HEK293 (cell line): ENCODE data around the gene TCTN1.

Source experiments
- BCL11B ChIP-seq: fragments of 450-650 bp; formaldehyde crosslinking; IDR thresholded peaks from 2 replicates; pipeline ENCODE4 v1.5.1; 2016; ENCODE audit warnings: low read depth, missing biosample characterization, missing genetic modification characterization
- GLI4 ChIP-seq: fragments of 450-650 bp; formaldehyde crosslinking; IDR thresholded peaks from 2 replicates; pipeline ENCODE4 v1.5.1; 2016; ENCODE audit warnings: missing biosample characterization, missing genetic modification characterization
- OSR2 ChIP-seq: fragments of 450-650 bp; formaldehyde crosslinking; IDR thresholded peaks from 2 replicates; pipeline ENCODE4 v1.5.1; 2016; ENCODE audit warnings: missing biosample characterization, missing genetic modification characterization
- PRDM1 ChIP-seq: fragments of 450-650 bp; formaldehyde crosslinking; IDR thresholded peaks from 2 replicates; pipeline ENCODE4; 2016; ENCODE audit warnings: missing biosample characterization, missing genetic modification characterization
- REPIN1 ChIP-seq: fragments of 450-650 bp; formaldehyde crosslinking; IDR thresholded peaks from 2 replicates; pipeline ENCODE4 v1.5.1; 2017; ENCODE audit warnings: missing biosample characterization, missing genetic modification characterization, low read depth
- SCRT2 ChIP-seq: fragments of 450-650 bp; formaldehyde crosslinking; IDR thresholded peaks from 2 replicates; pipeline ENCODE4 v1.5.1; 2016; ENCODE audit warnings: missing biosample characterization, missing genetic modification characterization
- YY1 ChIP-seq: fragments of 450-650 bp; formaldehyde crosslinking; IDR thresholded peaks from 2 replicates; pipeline ENCODE4 v1.5.1; 2018; ENCODE audit warnings: missing biosample characterization, missing genetic modification characterization
- ZBTB21 ChIP-seq: fragments of 450-650 bp; formaldehyde crosslinking; IDR thresholded peaks from 2 replicates; pipeline ENCODE4 v1.5.1; 2017; ENCODE audit warnings: missing biosample characterization, missing genetic modification characterization
- ZBTB48 ChIP-seq: fragments of 450-650 bp; formaldehyde crosslinking; IDR thresholded peaks from 2 replicates; pipeline ENCODE4 v1.5.1; 2016; ENCODE audit warnings: missing biosample characterization, missing genetic modification characterization
- ZBTB8A ChIP-seq: fragments of 450-650 bp; formaldehyde crosslinking; IDR thresholded peaks from 2 replicates; pipeline ENCODE4 v1.5.1; 2016; ENCODE audit warnings: missing biosample characterization, missing genetic modification characterization
- ZFP37 ChIP-seq: fragments of 450-650 bp; formaldehyde crosslinking; IDR thresholded peaks from 2 replicates; pipeline ENCODE4 v1.5.1; 2016; ENCODE audit warnings: missing biosample characterization, missing genetic modification characterization
- ZNF10 ChIP-seq: fragments of 450-650 bp; formaldehyde crosslinking; IDR thresholded peaks from 2 replicates; pipeline ENCODE4 v1.5.1; 2017; ENCODE audit warnings: missing biosample characterization, missing genetic modification characterization
- ZNF132 ChIP-seq: fragments of 450-650 bp; formaldehyde crosslinking; IDR thresholded peaks from 2 replicates; pipeline ENCODE4 v1.5.1; 2017; ENCODE audit warnings: missing biosample characterization, missing genetic modification characterization, borderline replicate concordance
- ZNF16 ChIP-seq: fragments of 450-650 bp; formaldehyde crosslinking; IDR thresholded peaks from 2 replicates; pipeline ENCODE4 v1.5.1; 2016; ENCODE audit warnings: low read depth, missing biosample characterization, missing genetic modification characterization
- ZNF175 ChIP-seq: fragments of 450-650 bp; formaldehyde crosslinking; IDR thresholded peaks from 2 replicates; pipeline ENCODE4 v1.5.1; 2016; ENCODE audit warnings: missing biosample characterization, missing genetic modification characterization
- ZNF202 ChIP-seq: fragments of 450-650 bp; formaldehyde crosslinking; IDR thresholded peaks from 2 replicates; pipeline ENCODE4 v1.5.1; 2016; ENCODE audit warnings: missing biosample characterization, missing genetic modification characterization, borderline replicate concordance
- ZNF24 ChIP-seq: fragments of 450-650 bp; formaldehyde crosslinking; IDR thresholded peaks from 2 replicates; pipeline ENCODE4 v1.5.1; 2016; ENCODE audit warnings: missing biosample characterization, missing genetic modification characterization
- ZNF266 ChIP-seq: fragments of 450-650 bp; formaldehyde crosslinking; IDR thresholded peaks from 2 replicates; pipeline ENCODE4 v1.5.1; 2016; ENCODE audit warnings: missing biosample characterization, missing genetic modification characterization, low read depth
- ZNF521 ChIP-seq: fragments of 450-650 bp; formaldehyde crosslinking; IDR thresholded peaks from 2 replicates; pipeline ENCODE4 v1.5.1; 2017; ENCODE audit warnings: missing biosample characterization, mild to moderate bottlenecking, missing genetic modification characterization
- ZNF530 ChIP-seq: fragments of 450-650 bp; formaldehyde crosslinking; IDR thresholded peaks from 2 replicates; pipeline ENCODE4 v1.5.1; 2016; ENCODE audit warnings: low read depth, missing biosample characterization, missing genetic modification characterization
- ZNF548 ChIP-seq: fragments of 450-650 bp; formaldehyde crosslinking; IDR thresholded peaks from 2 replicates; pipeline ENCODE4 v1.5.1; 2016; ENCODE audit warnings: missing biosample characterization, missing genetic modification characterization
- ZNF561 ChIP-seq: fragments of 450-650 bp; IDR thresholded peaks from 2 replicates; pipeline ENCODE4 v1.5.1; 2018; ENCODE audit warnings: missing biosample characterization, missing genetic modification characterization, borderline replicate concordance
- ZNF610 ChIP-seq: fragments of 450-650 bp; formaldehyde crosslinking; IDR thresholded peaks from 2 replicates; pipeline ENCODE4 v1.5.1; 2016; ENCODE audit warnings: missing biosample characterization, missing genetic modification characterization, borderline replicate concordance
- ZNF660 ChIP-seq: fragments of 450-650 bp; IDR thresholded peaks from 2 replicates; pipeline ENCODE4 v1.5.1; 2018; ENCODE audit warnings: missing biosample characterization, mild to moderate bottlenecking, missing genetic modification characterization
- ZNF664 ChIP-seq: fragments of 450-650 bp; formaldehyde crosslinking; IDR thresholded peaks from 2 replicates; pipeline ENCODE4 v1.5.1; 2016; ENCODE audit warnings: missing biosample characterization, missing genetic modification characterization
- ZNF677 ChIP-seq: fragments of 450-650 bp; IDR thresholded peaks from 2 replicates; pipeline ENCODE4 v1.5.0; 2018; ENCODE audit warnings: missing biosample characterization, mild to moderate bottlenecking, missing genetic modification characterization, moderate library complexity
- ZNF747 ChIP-seq: fragments of 450-650 bp; formaldehyde crosslinking; IDR thresholded peaks from 2 replicates; pipeline ENCODE4 v1.5.1; 2016; ENCODE audit warnings: missing biosample characterization, missing genetic modification characterization
- ZNF76 ChIP-seq: fragments of 450-650 bp; formaldehyde crosslinking; IDR thresholded peaks from 2 replicates; pipeline ENCODE4; 2016; ENCODE audit warnings: low read depth, missing biosample characterization, missing genetic modification characterization, borderline replicate concordance
- ZNF768 ChIP-seq: fragments of 450-650 bp; formaldehyde crosslinking; IDR thresholded peaks from 2 replicates; pipeline ENCODE4 v1.5.1; 2018; ENCODE audit warnings: missing biosample characterization, mild to moderate bottlenecking, missing genetic modification characterization
- ZNF791 ChIP-seq: fragments of 450-650 bp; formaldehyde crosslinking; IDR thresholded peaks from 2 replicates; pipeline ENCODE4 v1.5.1; 2016; ENCODE audit warnings: missing biosample characterization, missing genetic modification characterization
- TF ChIP-seq, protein P1 (sequence below): fragments of 450-650 bp; formaldehyde crosslinking; IDR thresholded peaks from 2 replicates; pipeline ENCODE4 v1.5.1; 2016; ENCODE audit warnings: missing biosample characterization, missing genetic modification characterization
- TF ChIP-seq, protein P2 (sequence below): fragments of 450-650 bp; formaldehyde crosslinking; IDR thresholded peaks from 2 replicates; pipeline ENCODE4 v1.5.1; 2016; ENCODE audit warnings: missing biosample characterization, missing genetic modification characterization, low read depth
- TF ChIP-seq, protein P3 (sequence below): fragments of 450-650 bp; formaldehyde crosslinking; IDR thresholded peaks from 2 replicates; pipeline ENCODE4 v1.5.1; 2016; ENCODE audit warnings: missing biosample characterization, missing genetic modification characterization

The TCTN1 gene

DNA sequence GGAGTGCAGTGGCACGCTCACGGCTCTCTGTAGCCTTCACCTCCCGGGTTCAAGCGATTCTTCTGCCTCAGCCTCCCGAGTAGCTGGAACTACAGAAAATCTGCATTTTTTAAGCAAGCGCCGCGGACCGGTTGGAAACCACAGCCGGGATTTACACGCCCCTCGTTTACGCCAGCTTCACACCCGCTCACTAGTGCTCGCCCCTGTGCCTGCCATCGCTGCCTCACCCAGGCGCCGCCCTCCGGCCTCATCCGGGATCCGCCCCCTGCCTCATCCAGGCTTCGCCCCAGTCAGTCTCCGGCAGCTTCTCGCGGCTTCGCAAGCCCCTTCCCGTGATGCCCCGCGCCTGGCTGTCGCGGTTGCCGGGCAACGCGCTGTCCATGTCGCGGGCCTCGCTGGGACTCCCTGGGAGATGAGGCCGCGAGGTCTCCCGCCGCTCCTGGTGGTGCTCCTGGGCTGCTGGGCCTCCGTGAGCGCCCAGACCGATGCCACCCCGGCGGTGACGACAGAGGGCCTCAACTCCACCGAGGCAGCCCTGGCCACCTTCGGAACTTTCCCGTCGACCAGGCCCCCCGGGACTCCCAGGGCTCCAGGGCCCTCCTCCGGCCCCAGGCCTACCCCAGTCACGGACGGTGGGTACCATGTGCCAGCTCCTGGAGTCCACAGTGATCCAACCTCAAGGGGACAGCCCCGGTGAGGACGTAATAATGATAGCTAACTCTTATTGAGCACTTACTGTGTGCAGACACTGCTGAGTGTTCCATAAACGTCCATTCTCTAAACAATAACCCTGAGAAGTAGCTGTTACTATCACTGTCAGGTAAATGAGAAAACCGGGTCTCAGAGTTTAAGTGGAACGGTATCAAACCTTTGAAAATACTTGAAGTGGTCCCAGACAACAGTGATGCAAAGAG, at the start of gene TCTN1 (continued):
- peak; percentile 75; the same call in 1 of the 2 replicates for TF ChIP-seq ZBTB48
- TF ChIP-seq ZNF561 (tag by site-specific recombination): no peak; the same call in 1 of the 2 replicates
- TF ChIP-seq ZBTB21 (tag by site-specific recombination): no peak
- 0 out of 2 replicates have a peak, but pooled peaks have one; percentile 9 for TF ChIP-seq ZNF10 (tag by site-specific recombination)
- TF ChIP-seq SCRT2: no peak
- peak; percentile 79; the same call in 1 of the 2 replicates for TF ChIP-seq ZFP37 (tag by site-specific recombination)
- no peak for TF ChIP-seq ZNF768 (tag by site-specific recombination)
- 0 out of 2 replicates have a peak, but pooled peaks have one; percentile 21 for TF ChIP-seq ZNF24 (tag by site-specific recombination)
- no peak for TF ChIP-seq GLI4
- TF ChIP-seq ZNF132 (tag by site-specific recombination): no peak
- TF ChIP-seq ZNF664 (tag by site-specific recombination): no peak; the same call in none of the 2 replicates
- TF ChIP-seq, protein P1, sequence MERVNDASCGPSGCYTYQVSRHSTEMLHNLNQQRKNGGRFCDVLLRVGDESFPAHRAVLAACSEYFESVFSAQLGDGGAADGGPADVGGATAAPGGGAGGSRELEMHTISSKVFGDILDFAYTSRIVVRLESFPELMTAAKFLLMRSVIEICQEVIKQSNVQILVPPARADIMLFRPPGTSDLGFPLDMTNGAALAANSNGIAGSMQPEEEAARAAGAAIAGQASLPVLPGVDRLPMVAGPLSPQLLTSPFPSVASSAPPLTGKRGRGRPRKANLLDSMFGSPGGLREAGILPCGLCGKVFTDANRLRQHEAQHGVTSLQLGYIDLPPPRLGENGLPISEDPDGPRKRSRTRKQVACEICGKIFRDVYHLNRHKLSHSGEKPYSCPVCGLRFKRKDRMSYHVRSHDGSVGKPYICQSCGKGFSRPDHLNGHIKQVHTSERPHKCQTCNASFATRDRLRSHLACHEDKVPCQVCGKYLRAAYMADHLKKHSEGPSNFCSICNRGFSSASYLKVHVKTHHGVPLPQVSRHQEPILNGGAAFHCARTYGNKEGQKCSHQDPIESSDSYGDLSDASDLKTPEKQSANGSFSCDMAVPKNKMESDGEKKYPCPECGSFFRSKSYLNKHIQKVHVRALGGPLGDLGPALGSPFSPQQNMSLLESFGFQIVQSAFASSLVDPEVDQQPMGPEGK: peak; percentile 67
- TF ChIP-seq REPIN1 (tag by site-specific recombination): no peak
- no peak for TF ChIP-seq OSR2 (tag by site-specific recombination)
- TF ChIP-seq ZNF530: no peak
- no peak for TF ChIP-seq ZNF266 (tag by site-specific recombination)
- TF ChIP-seq ZNF16 (tag by site-specific recombination): no peak
- peak; percentile 78 for TF ChIP-seq ZBTB8A (tag by site-specific recombination)
- TF ChIP-seq ZNF610 (tag by site-specific recombination): peak; percentile 93
- TF ChIP-seq ZNF660 (tag by site-specific recombination): no peak
- TF ChIP-seq, protein P2, sequence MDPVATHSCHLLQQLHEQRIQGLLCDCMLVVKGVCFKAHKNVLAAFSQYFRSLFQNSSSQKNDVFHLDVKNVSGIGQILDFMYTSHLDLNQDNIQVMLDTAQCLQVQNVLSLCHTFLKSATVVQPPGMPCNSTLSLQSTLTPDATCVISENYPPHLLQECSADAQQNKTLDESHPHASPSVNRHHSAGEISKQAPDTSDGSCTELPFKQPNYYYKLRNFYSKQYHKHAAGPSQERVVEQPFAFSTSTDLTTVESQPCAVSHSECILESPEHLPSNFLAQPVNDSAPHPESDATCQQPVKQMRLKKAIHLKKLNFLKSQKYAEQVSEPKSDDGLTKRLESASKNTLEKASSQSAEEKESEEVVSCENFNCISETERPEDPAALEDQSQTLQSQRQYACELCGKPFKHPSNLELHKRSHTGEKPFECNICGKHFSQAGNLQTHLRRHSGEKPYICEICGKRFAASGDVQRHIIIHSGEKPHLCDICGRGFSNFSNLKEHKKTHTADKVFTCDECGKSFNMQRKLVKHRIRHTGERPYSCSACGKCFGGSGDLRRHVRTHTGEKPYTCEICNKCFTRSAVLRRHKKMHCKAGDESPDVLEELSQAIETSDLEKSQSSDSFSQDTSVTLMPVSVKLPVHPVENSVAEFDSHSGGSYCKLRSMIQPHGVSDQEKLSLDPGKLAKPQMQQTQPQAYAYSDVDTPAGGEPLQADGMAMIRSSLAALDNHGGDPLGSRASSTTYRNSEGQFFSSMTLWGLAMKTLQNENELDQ: no peak
- TF ChIP-seq ZNF202 (tag by site-specific recombination): no peak
- TF ChIP-seq ZNF548 (tag by site-specific recombination): no peak
- no peak for TF ChIP-seq ZNF791 (tag by site-specific recombination)
- TF ChIP-seq, protein P3, sequence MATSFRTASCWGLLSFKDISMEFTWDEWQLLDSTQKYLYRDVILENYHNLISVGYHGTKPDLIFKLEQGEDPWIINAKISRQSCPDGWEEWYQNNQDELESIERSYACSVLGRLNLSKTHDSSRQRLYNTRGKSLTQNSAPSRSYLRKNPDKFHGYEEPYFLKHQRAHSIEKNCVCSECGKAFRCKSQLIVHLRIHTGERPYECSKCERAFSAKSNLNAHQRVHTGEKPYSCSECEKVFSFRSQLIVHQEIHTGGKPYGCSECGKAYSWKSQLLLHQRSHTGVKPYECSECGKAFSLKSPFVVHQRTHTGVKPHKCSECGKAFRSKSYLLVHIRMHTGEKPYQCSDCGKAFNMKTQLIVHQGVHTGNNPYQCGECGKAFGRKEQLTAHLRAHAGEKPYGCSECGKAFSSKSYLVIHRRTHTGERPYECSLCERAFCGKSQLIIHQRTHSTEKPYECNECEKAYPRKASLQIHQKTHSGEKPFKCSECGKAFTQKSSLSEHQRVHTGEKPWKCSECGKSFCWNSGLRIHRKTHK: no peak
- TF ChIP-seq ZNF76: peak; percentile 96
- TF ChIP-seq ZNF521 (tag by site-specific recombination): no peak
- TF ChIP-seq ZNF175: no peak
- TF ChIP-seq ZNF677 (tag by site-specific recombination): no peak
- TF ChIP-seq ZNF747 (tag by site-specific recombination): no peak
- TF ChIP-seq BCL11B (tag by site-specific recombination): no peak
- TF ChIP-seq YY1 (tag by site-specific recombination): no peak
- TF ChIP-seq PRDM1 (tag by site-specific recombination): no peak
